Liver (tissue), 3 donors: Measurements from ENCODE around the gene DAG1.

Experiments used
- EGR1 ChIP-seq, 2 donors: IDR thresholded peaks; 2 replicates each; pipeline ENCODE4 v1.6.1; 2016 to 2018; ENCODE audit warnings: antibody characterized with exemption in 2 of 2, low read depth in 2 of 2
- FOXA1 ChIP-seq: IDR thresholded peaks from 2 replicates; pipeline ENCODE4 v1.6.1; 2016; ENCODE audit warnings: antibody characterized with exemption
- GABPA ChIP-seq, 2 donors: IDR thresholded peaks in 1 of 2; conservative IDR thresholded peaks in 1 of 2; 2 replicates each; pipeline ENCODE4 v1.6.1; 2016; ENCODE audit warnings: antibody characterized with exemption in 2 of 2, mild to moderate bottlenecking in 1 of 2, moderate library complexity in 1 of 2
- JUND ChIP-seq, 2 donors: IDR thresholded peaks; 2 replicates each; pipeline ENCODE4 v1.6.1; 2016; ENCODE audit warnings: antibody characterized with exemption in 2 of 2
- NR2F2 ChIP-seq: IDR thresholded peaks from 2 replicates; pipeline ENCODE4 v1.6.1; 2016; ENCODE audit warnings: antibody characterized with exemption
- RAD21 ChIP-seq, 2 donors: IDR thresholded peaks; 2 replicates each; pipeline ENCODE4 v1.6.1; 2016; ENCODE audit warnings: antibody characterized with exemption in 2 of 2, mild to moderate bottlenecking in 2 of 2
- SP1 ChIP-seq: IDR thresholded peaks from 2 replicates; pipeline ENCODE4 v1.6.1; 2018; ENCODE audit warnings: antibody characterized with exemption, mild to moderate bottlenecking
- TAF1 ChIP-seq: conservative IDR thresholded peaks from 2 replicates; pipeline ENCODE4 v1.6.1; 2016; ENCODE audit warnings: antibody characterized with exemption, mild to moderate bottlenecking
- TF ChIP-seq, protein P1 (sequence below): fragments of 150-350 bp; IDR thresholded peaks from 2 replicates; pipeline ENCODE4 v1.5.1; 2017; ENCODE audit warnings: improper control_type of control experiment, low read depth, low read length; ENCODE audit not compliant: missing input control
- TF ChIP-seq, protein P2 (sequence below): IDR thresholded peaks from 2 replicates; pipeline ENCODE4 v1.6.1; 2016; ENCODE audit warnings: antibody characterized with exemption, mild to moderate bottlenecking
- TF ChIP-seq, protein P3 (sequence below): IDR thresholded peaks from 2 replicates; pipeline ENCODE4 v1.6.1; 2016; ENCODE audit warnings: antibody characterized with exemption
- TF ChIP-seq, protein P4 (sequence below): IDR thresholded peaks from 2 replicates; pipeline ENCODE4 v1.6.1; 2016; ENCODE audit warnings: antibody characterized with exemption
- TF ChIP-seq, protein P5 (sequence below): IDR thresholded peaks from 2 replicates; pipeline ENCODE4 v1.6.1; 2016; ENCODE audit warnings: antibody characterized with exemption
- donor health status: healthy.
- donor health status: healthy.

DNA sequence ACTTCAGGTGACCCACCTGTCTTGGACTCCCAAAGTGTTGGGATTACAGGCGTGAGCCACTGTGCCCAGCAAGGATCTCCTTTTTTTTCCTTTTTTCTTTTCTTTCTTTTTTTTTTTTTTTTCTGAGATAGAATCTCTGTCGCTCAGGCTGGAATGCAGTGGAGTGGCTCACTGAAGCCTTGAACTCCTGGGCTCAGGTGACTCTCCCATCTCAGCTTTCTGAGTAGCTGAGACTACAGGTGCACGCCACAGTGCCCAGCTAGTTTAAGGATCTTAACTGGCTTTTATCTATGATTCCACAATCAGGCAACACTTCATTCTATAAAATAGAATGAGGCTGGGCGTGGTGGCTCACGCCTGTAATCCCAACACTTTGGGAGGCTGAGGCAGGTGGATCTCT is 24.7 kb upstream of the DAG1 start:
- TF ChIP-seq JUND (IDR thresholded peaks at IDR 0.05) (no peak), EGR1 (IDR thresholded peaks at IDR 0.05; ENCODE audit: low read depth in 2 of 2) (no peak), TAF1 (no peak), SP1 (no peak), FOXA1 (no peak), NR2F2 (no peak), RAD21 (IDR thresholded peaks at IDR 0.05) (no peak), GABPA (IDR thresholded peaks at IDR 0.05 in 1 of 2, conservative IDR thresholded peaks at IDR 0.05 in 1 of 2) (no peak)
- TF ChIP-seq, protein P1, sequence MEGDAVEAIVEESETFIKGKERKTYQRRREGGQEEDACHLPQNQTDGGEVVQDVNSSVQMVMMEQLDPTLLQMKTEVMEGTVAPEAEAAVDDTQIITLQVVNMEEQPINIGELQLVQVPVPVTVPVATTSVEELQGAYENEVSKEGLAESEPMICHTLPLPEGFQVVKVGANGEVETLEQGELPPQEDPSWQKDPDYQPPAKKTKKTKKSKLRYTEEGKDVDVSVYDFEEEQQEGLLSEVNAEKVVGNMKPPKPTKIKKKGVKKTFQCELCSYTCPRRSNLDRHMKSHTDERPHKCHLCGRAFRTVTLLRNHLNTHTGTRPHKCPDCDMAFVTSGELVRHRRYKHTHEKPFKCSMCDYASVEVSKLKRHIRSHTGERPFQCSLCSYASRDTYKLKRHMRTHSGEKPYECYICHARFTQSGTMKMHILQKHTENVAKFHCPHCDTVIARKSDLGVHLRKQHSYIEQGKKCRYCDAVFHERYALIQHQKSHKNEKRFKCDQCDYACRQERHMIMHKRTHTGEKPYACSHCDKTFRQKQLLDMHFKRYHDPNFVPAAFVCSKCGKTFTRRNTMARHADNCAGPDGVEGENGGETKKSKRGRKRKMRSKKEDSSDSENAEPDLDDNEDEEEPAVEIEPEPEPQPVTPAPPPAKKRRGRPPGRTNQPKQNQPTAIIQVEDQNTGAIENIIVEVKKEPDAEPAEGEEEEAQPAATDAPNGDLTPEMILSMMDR: no peak
- TF ChIP-seq, protein P2, sequence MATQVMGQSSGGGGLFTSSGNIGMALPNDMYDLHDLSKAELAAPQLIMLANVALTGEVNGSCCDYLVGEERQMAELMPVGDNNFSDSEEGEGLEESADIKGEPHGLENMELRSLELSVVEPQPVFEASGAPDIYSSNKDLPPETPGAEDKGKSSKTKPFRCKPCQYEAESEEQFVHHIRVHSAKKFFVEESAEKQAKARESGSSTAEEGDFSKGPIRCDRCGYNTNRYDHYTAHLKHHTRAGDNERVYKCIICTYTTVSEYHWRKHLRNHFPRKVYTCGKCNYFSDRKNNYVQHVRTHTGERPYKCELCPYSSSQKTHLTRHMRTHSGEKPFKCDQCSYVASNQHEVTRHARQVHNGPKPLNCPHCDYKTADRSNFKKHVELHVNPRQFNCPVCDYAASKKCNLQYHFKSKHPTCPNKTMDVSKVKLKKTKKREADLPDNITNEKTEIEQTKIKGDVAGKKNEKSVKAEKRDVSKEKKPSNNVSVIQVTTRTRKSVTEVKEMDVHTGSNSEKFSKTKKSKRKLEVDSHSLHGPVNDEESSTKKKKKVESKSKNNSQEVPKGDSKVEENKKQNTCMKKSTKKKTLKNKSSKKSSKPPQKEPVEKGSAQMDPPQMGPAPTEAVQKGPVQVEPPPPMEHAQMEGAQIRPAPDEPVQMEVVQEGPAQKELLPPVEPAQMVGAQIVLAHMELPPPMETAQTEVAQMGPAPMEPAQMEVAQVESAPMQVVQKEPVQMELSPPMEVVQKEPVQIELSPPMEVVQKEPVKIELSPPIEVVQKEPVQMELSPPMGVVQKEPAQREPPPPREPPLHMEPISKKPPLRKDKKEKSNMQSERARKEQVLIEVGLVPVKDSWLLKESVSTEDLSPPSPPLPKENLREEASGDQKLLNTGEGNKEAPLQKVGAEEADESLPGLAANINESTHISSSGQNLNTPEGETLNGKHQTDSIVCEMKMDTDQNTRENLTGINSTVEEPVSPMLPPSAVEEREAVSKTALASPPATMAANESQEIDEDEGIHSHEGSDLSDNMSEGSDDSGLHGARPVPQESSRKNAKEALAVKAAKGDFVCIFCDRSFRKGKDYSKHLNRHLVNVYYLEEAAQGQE: no peak
- TF ChIP-seq, protein P3, sequence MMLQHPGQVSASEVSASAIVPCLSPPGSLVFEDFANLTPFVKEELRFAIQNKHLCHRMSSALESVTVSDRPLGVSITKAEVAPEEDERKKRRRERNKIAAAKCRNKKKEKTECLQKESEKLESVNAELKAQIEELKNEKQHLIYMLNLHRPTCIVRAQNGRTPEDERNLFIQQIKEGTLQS: no peak
- TF ChIP-seq, protein P4, sequence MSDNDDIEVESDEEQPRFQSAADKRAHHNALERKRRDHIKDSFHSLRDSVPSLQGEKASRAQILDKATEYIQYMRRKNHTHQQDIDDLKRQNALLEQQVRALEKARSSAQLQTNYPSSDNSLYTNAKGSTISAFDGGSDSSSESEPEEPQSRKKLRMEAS: no peak
- TF ChIP-seq, protein P5, sequence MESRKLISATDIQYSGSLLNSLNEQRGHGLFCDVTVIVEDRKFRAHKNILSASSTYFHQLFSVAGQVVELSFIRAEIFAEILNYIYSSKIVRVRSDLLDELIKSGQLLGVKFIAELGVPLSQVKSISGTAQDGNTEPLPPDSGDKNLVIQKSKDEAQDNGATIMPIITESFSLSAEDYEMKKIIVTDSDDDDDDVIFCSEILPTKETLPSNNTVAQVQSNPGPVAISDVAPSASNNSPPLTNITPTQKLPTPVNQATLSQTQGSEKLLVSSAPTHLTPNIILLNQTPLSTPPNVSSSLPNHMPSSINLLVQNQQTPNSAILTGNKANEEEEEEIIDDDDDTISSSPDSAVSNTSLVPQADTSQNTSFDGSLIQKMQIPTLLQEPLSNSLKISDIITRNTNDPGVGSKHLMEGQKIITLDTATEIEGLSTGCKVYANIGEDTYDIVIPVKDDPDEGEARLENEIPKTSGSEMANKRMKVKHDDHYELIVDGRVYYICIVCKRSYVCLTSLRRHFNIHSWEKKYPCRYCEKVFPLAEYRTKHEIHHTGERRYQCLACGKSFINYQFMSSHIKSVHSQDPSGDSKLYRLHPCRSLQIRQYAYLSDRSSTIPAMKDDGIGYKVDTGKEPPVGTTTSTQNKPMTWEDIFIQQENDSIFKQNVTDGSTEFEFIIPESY: no peak
